AML-193 (cell line): ENCODE measurements around the gene ANO2.

Source experiments
- DNase-seq, 2 experiments: peaks; one replicate each; lab custom pipeline; 2025; lab: John Stamatoyannopoulos, UW

The ANO2 gene

GRCh38 chr12:5916785-5917290 is 28.2 kb downstream of the ANO2 start:
- no peak for DNase-seq

GRCh38 chr12:5915511-5915910 is 29.5 kb downstream of the ANO2 start:
- no peak for DNase-seq

- DNase-seq = no peak
Observed at GRCh38 chr12:5914387-5915149, 30.5 kb downstream of the ANO2 start.

GRCh38 chr12:5913387-5913786 is 31.7 kb downstream of the ANO2 start:
- DNase-seq = no peak

GRCh38 chr12:5912437-5913334 is 32.4 kb downstream of the ANO2 start:
- DNase-seq = no peak

GRCh38 chr12:5912011-5912410 is 33.0 kb downstream of the ANO2 start:
- no peak for DNase-seq

GRCh38 chr12:5910790-5911548 is 34.1 kb downstream of the ANO2 start:
- DNase-seq = no peak

GRCh38 chr12:5909560-5909959 is 35.5 kb downstream of the ANO2 start:
- DNase-seq = no peak

- no peak for DNase-seq
Observed at GRCh38 chr12:5908251-5908650, 36.8 kb downstream of the ANO2 start.

GRCh38 chr12:5907807-5908206 is 37.3 kb downstream of the ANO2 start:
- no peak for DNase-seq

GRCh38 chr12:5905757-5906156 is 39.3 kb downstream of the ANO2 start:
- no peak for DNase-seq

GRCh38 chr12:5904969-5905368 is 40.1 kb downstream of the ANO2 start:
- DNase-seq = no peak

GRCh38 chr12:5904441-5904840 is 40.6 kb downstream of the ANO2 start:
- DNase-seq = no peak

GRCh38 chr12:5902736-5903135 is 42.3 kb downstream of the ANO2 start:
- DNase-seq = no peak

GRCh38 chr12:5901416-5901815 is 43.6 kb downstream of the ANO2 start:
- DNase-seq = no peak

- no peak for DNase-seq
Observed at GRCh38 chr12:5900533-5901205, 44.4 kb downstream of the ANO2 start.

- no peak for DNase-seq
Observed at GRCh38 chr12:5900076-5900475, 45.0 kb downstream of the ANO2 start.

GRCh38 chr12:5899675-5900074 is 45.4 kb downstream of the ANO2 start:
- no peak for DNase-seq

GRCh38 chr12:5898874-5899273 is 46.2 kb downstream of the ANO2 start:
- no peak for DNase-seq

GRCh38 chr12:5889381-5890047 is 55.5 kb downstream of the ANO2 start:
- DNase-seq = peak in 1 of 2 experiments; percentile 5

GRCh38 chr12:5888816-5889315 is 56.2 kb downstream of the ANO2 start:
- no peak for DNase-seq
